Fibroblast of skin of left biceps (primary cell): ENCODE data around the gene CA14.
A peak's percentile ranks its signal among the peaks of the same experiment; 100 is the strongest.
"Not testable (repeated sequence)": the region's sequence is repeated elsewhere in the genome, so short reads cannot be mapped to it uniquely, and the experiment has no call there.

ENCODE experiments used
- DNase-seq, 2 experiments: peaks; one replicate each; pipeline ENCODE4 v3.0.0-alpha.2; 2013; ENCODE audit warnings: low read depth in 2 of 2

CA14 gene

GRCh38 chr1:150235852-150236613 is 21.5 kb upstream of the CA14 start, which contains the start of gene ANP32E:
Gene ANP32E, minus strand, starts transcription at chr1:150236112. Its CDS starts 326 bp downstream, at chr1:150235786.
- DNase-seq = peak; percentile 99

- no peak for DNase-seq
Measured at GRCh38 chr1:150236614-150237100, 20.9 kb upstream of the CA14 start.

- DNase-seq = not testable (repeated sequence)
Measured at GRCh38 chr1:150237176-150237575, 20.4 kb upstream of the CA14 start.

- DNase-seq = no peak
Measured at GRCh38 chr1:150237746-150238145, 19.8 kb upstream of the CA14 start.

- DNase-seq = no peak
Measured at GRCh38 chr1:150243003-150243402, 14.6 kb upstream of the CA14 start.

- no peak for DNase-seq
Measured at GRCh38 chr1:150249936-150250335, 7.6 kb upstream of the CA14 start.

GRCh38 chr1:150256198-150256553 is 1.4 kb upstream of the CA14 start:
- no peak for DNase-seq

- no peak for DNase-seq
Measured at GRCh38 chr1:150256554-150257341, 826 bp upstream of the CA14 start.

GRCh38 chr1:150259217-150259616 is 1.6 kb downstream of the CA14 start:
- DNase-seq = no peak

GRCh38 chr1:150259758-150260669 is 2.4 kb downstream of the CA14 start:
- DNase-seq = no peak

GRCh38 chr1:150261367-150261766 is 3.8 kb downstream of the CA14 start:
- DNase-seq = no peak

- no peak for DNase-seq
Measured at GRCh38 chr1:150262388-150263320, 5.1 kb downstream of the CA14 start.

- DNase-seq = no peak
Measured at GRCh38 chr1:150263549-150263948, 6.0 kb downstream of the CA14 start.

GRCh38 chr1:150267896-150268295 is 10.3 kb downstream of the CA14 start:
- DNase-seq = no peak

GRCh38 chr1:150268340-150268704 is 10.7 kb downstream of the CA14 start:
- no peak for DNase-seq

- peak; percentile 91 to 92 for DNase-seq
Measured at GRCh38 chr1:150268705-150269403, 11.3 kb downstream of the CA14 start, which contains the start of gene APH1A. Gene APH1A, minus strand, starts transcription at chr1:150269016. Its CDS starts 206 bp downstream, at chr1:150268810.

- no peak for DNase-seq
Measured at GRCh38 chr1:150269451-150269850, 11.9 kb downstream of the CA14 start.

GRCh38 chr1:150271291-150271959 is 13.9 kb downstream of the CA14 start:
- DNase-seq = no peak

GRCh38 chr1:150273311-150273710 is 15.7 kb downstream of the CA14 start:
- DNase-seq = no peak
